ENCODE data around the gene AIF1L.

DNA sequence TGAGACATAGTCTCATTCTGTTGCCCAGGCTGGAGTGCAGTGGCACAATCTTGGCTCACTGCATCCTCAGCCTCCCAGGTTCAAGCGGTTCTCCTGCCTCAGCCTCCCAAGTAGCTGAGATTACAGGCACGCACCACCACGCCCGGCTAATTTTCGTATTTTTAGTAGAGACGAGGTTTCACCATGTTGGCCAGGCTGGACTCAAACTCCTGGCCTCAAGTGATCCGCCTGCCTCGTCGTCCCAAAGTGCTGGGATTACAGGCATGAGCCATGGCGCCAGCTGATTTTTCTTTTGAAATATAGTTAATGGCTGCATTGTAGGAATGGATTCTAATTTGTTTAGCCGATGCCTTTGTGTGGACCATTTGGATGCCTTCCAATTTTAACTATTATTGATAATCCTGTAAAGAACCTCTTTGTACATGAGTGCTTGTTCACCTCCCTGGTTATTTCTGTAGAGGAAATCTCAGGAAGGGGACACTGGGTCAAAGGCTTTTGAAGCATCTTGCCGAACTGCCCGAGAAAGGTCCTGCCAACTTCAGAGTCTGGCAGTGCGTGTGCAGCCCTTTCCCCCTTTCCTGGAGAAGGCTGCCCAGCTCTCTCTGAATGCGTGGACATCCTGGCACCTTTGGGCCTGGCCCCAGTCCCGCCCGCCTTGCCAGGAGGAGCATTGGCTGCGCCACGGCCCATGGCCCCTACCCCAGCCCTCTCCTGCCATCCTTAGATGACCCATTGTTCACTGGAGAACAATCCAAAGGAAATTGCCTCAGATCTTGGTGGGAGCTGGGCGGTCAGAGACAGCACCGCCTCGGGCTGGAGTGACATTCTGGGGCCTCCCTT is 20.2 kb downstream of the AIF1L start:
- TF ChIP-seq, protein P1, sequence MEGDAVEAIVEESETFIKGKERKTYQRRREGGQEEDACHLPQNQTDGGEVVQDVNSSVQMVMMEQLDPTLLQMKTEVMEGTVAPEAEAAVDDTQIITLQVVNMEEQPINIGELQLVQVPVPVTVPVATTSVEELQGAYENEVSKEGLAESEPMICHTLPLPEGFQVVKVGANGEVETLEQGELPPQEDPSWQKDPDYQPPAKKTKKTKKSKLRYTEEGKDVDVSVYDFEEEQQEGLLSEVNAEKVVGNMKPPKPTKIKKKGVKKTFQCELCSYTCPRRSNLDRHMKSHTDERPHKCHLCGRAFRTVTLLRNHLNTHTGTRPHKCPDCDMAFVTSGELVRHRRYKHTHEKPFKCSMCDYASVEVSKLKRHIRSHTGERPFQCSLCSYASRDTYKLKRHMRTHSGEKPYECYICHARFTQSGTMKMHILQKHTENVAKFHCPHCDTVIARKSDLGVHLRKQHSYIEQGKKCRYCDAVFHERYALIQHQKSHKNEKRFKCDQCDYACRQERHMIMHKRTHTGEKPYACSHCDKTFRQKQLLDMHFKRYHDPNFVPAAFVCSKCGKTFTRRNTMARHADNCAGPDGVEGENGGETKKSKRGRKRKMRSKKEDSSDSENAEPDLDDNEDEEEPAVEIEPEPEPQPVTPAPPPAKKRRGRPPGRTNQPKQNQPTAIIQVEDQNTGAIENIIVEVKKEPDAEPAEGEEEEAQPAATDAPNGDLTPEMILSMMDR (conservative IDR thresholded peaks at IDR 0.05; ENCODE audit: low read depth, low read length) = no peak
- TF ChIP-seq EZH2 (IDR thresholded peaks at IDR 0.05; ENCODE audit: borderline replicate concordance, low read depth, low read length, poor library complexity, severe bottlenecking) = no peak

Measured in A673 (cell line).